Upper lobe of right lung (tissue), 1 donor: ENCODE results near the gene C18orf32. TPM values are rescaled to one million over a fixed set of nuclear protein-coding genes. Genes with fewer than 3 reads are reported as not detected.

Experiments
- ATAC-seq: fragments of 200-7000 bp; cut with Tn5 transposase; one replicate; pipeline ENCODE4 v1.9.1; 2020; ENCODE audit warnings: mild to moderate bottlenecking, moderate library complexity
- DNase-seq: peaks from one replicate; pipeline ENCODE4 v3.0.0-alpha.2; 2020
- H3K27ac ChIP-seq: fragments of 200-600 bp; one replicate; pipeline ENCODE4 v1.8.0; 2022
- H3K27me3 ChIP-seq: fragments of 200-600 bp; one replicate; pipeline ENCODE4 v1.8.0; 2022; ENCODE audit warnings: mild to moderate bottlenecking
- H3K36me3 ChIP-seq: fragments of 200-600 bp; one replicate; pipeline ENCODE4 v1.8.0; 2022
- H3K4me1 ChIP-seq: fragments of 200-600 bp; one replicate; pipeline ENCODE4 v1.8.0; 2022
- H3K4me3 ChIP-seq: fragments of 200-600 bp; one replicate; pipeline ENCODE4 v1.8.0; 2022; ENCODE audit warnings: mild to moderate bottlenecking
- H3K9me3 ChIP-seq: fragments of 200-600 bp; one replicate; pipeline ENCODE4 v1.8.0; 2022
- CTCF ChIP-seq: fragments of 200-600 bp; IDR thresholded peaks from one replicate; pipeline ENCODE4 v1.8.0; 2022; ENCODE audit warnings: antibody characterized with exemption
- intact Hi-C: fragments of 100-400 bp; cut with DNase I; formaldehyde crosslinking; loops from one replicate; pipeline ENCODE4 v1.11.0; 2022
- total RNA-seq: library from RNA; stranded (reverse); fragmentation: NEBNext Ultra II Directional; extraction: Animal tissue kit (Norgen Biotek cat#: 25700); gene quantifications from one replicate; pipeline ENCODE4 v1.2.1, GENCODE V29; 2021
- donor health status: DM: no; HTN: yes; CAD: no; lungs with severe emphysema.

C18orf32 gene
- total RNA-seq, 1 donor from 2014 or later = 53.2 TPM

- intact Hi-C loops = no loop called here
Measured at GRCh38 chr18:49435170-49435569, 51.9 kb downstream of the C18orf32 start.

GRCh38 chr18:49432602-49433001 lies 54.4 kb downstream of the C18orf32 start:
- H3K36me3 ChIP-seq = peaks cover 14% of the 10 kb centered on the region
- DNase-seq (no peak), ATAC-seq (no peak)
- no peak overlapping the region for H3K4me3 ChIP-seq
- H3K4me1 ChIP-seq = no peaks in the 10 kb centered on the region
- H3K27me3 ChIP-seq = no peaks in the 10 kb centered on the region
- H3K27ac ChIP-seq = no peak overlapping the region
- H3K9me3 ChIP-seq = no peaks in the 10 kb centered on the region
- TF ChIP-seq CTCF = no peak
- intact Hi-C loops = no loop called here

More at GRCh38 chr18:49435170-49435569, 51.9 kb downstream of the C18orf32 start:
- Histone ChIP-seq H3K27me3 (no peaks in the 10 kb centered on the region), H3K36me3 (no peaks in the 10 kb centered on the region), H3K9me3 (no peaks in the 10 kb centered on the region), H3K4me3 (no peak overlapping the region), H3K27ac (no peak overlapping the region), H3K4me1 (no peaks in the 10 kb centered on the region)
- ATAC-seq (no peak), DNase-seq (no peak)
- TF ChIP-seq CTCF = no peak

- no peak overlapping the region for H3K4me3 ChIP-seq
- no peaks in the 10 kb centered on the region for H3K9me3 ChIP-seq
- H3K27ac ChIP-seq = no peak overlapping the region
- no peak for DNase-seq
- intact Hi-C loops = no loop called here
- H3K4me1 ChIP-seq = no peaks in the 10 kb centered on the region
- H3K27me3 ChIP-seq = no peaks in the 10 kb centered on the region
- no peak for TF ChIP-seq CTCF
- ATAC-seq = no peak
- H3K36me3 ChIP-seq = peaks cover 14% of the 10 kb centered on the region
Measured at GRCh38 chr18:49431165-49431962, 55.7 kb downstream of the C18orf32 start.

Other genes starting within 250 kb of the C18orf32 start
- gene DYM, start 26.6 kb downstream of the C18orf32 start, total RNA-seq = 56.8 TPM
- 1,126 TPM for gene RPL17, start 5.2 kb upstream of the C18orf32 start, total RNA-seq
- 10.2 TPM for gene LIPG, start 74.8 kb upstream of the C18orf32 start, total RNA-seq